Chondrocyte (in vitro differentiated cells): Measurements from ENCODE around the gene KIAA1549. TPM values are rescaled to one million over a fixed set of nuclear protein-coding genes. Genes with fewer than 3 reads are reported as not detected.

Source experiments
- DNase-seq: peaks from one replicate; pipeline ENCODE4 v3.0.0; 2021; ENCODE audit warnings: mixed read lengths, low spot score
- H3K27ac Mint-ChIP-seq: one replicate; pipeline ENCODE4 v1.8.0; 2021; ENCODE audit warnings: mild to moderate bottlenecking, moderate library complexity, mixed read lengths; ENCODE audit not compliant: unreplicated experiment
- H3K27me3 Mint-ChIP-seq: 2 replicates; pipeline ENCODE4 v1.8.0; 2021; ENCODE audit warnings: low read depth, mixed read lengths
- H3K36me3 Mint-ChIP-seq: 2 replicates; pipeline ENCODE4 v1.8.0; 2021; ENCODE audit warnings: low read depth, mixed read lengths
- H3K4me1 Mint-ChIP-seq: 2 replicates; pipeline ENCODE4 v1.8.0; 2021; ENCODE audit warnings: low read depth, mild to moderate bottlenecking, mixed read lengths
- H3K4me3 Mint-ChIP-seq: one replicate; pipeline ENCODE4 v1.8.0; 2021; ENCODE audit warnings: mild to moderate bottlenecking, moderate library complexity, mixed read lengths; ENCODE audit not compliant: unreplicated experiment
- H3K9me3 Mint-ChIP-seq: 2 replicates; pipeline ENCODE4 v1.8.0; 2021; ENCODE audit warnings: low read depth, mixed read lengths
- CTCF ChIP-seq: fragments of 200-600 bp; sonication (generic); IDR thresholded peaks from 2 replicates; pipeline ENCODE4 v1.5.0; 2021; ENCODE audit warnings: antibody characterized with exemption, mild to moderate bottlenecking, moderate library complexity
- total RNA-seq: library from RNA; stranded (reverse); gene quantifications from 3 replicates; pipeline ENCODE4 v1.2.1, GENCODE V29; 2021

Gene KIAA1549
- total RNA-seq, 1 donor from 2014 or later, result 9.2 TPM

DNA sequence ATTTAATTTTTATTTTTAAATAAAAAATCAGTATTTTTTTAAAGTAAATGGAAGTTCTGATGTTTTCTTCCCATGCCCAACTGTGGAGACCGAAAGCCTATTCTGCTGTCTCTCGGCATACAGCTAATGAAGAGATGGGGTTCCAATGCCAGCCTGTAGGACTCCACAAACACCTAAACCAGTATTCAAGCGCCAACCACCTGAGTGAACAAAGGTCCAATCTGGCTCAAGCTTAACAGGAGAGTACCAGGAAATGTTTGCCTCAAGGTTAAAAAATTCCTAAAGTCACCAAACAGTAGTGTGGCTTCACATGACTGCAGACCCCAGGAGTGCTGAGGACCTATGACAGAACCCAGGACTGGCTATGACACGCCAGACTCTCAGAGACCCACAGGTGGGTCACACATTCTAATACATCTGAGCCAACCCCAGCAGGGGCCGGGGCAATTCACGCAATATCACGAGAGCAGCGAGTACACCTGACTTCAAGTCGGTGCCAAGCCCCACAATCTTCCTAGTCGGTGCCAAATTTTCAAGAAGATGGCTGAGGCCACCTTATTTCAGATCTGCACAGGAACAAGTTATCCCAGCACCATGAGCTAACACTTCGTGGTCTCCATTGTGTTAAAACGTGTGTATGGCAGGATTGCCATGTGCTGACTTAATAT is 31.6 kb downstream of the KIAA1549 start:
- Mint-ChIP-seq H3K27me3 (no peaks in the 10 kb centered on the region), H3K4me3 (no peak overlapping the region), H3K9me3 (no peaks in the 10 kb centered on the region), H3K27ac (no peak overlapping the region), H3K4me1 (no peaks in the 10 kb centered on the region), H3K36me3 (no peaks in the 10 kb centered on the region)
- no peak for TF ChIP-seq CTCF
- no peak for DNase-seq

DNA sequence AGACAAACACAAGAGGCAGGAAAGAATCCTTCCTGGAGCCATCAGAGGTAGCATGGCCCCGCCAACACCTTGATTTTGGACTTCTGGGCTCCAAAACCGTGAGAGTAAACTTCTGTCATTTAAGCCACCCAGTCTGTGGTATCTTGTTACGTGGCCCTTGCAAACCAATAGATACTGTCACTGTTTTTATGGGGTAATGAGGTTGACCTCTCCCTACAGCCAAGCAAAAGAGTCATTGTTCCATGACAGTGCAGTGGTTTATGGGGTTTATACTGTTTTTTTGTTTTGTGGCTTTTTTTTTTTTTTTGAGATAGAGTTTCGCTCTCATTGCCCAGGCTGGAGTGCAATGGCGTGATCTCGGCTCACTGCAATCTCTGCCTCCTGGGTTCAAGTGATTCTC is 32.8 kb downstream of the KIAA1549 start:
- H3K27ac Mint-ChIP-seq, result no peak overlapping the region
- no peak for DNase-seq
- no peak for TF ChIP-seq CTCF
- no peaks in the 10 kb centered on the region for H3K36me3 Mint-ChIP-seq
- no peaks in the 10 kb centered on the region for H3K4me1 Mint-ChIP-seq
- no peaks in the 10 kb centered on the region for H3K9me3 Mint-ChIP-seq
- no peaks in the 10 kb centered on the region for H3K27me3 Mint-ChIP-seq
- no peak overlapping the region for H3K4me3 Mint-ChIP-seq

DNA sequence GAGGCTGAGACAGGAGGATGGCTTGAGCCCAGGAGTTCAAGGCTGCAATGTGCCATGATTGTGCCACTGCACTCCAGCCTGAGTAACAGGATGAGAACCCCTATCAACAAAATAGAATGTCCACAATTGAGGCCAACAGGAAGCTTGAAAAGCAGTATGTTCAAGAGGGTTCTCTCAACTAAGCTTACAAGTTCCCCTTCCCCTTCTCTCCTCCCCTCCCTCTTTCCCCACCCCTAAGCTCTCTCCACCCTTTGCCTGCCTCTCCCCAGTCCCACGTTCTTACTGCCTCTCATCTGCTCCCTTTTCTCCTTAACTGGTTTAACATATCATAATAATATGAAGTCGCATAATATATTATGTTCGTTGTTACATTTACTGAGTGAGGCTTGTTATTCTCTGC is 35.4 kb downstream of the KIAA1549 start:
- Mint-ChIP-seq H3K4me3 (no peak overlapping the region), H3K36me3 (no peaks in the 10 kb centered on the region), H3K9me3 (no peaks in the 10 kb centered on the region), H3K4me1 (peaks cover 6% of the 10 kb centered on the region), H3K27me3 (no peaks in the 10 kb centered on the region), H3K27ac (no peak overlapping the region)
- TF ChIP-seq CTCF, result no peak
- no peak for DNase-seq

DNA sequence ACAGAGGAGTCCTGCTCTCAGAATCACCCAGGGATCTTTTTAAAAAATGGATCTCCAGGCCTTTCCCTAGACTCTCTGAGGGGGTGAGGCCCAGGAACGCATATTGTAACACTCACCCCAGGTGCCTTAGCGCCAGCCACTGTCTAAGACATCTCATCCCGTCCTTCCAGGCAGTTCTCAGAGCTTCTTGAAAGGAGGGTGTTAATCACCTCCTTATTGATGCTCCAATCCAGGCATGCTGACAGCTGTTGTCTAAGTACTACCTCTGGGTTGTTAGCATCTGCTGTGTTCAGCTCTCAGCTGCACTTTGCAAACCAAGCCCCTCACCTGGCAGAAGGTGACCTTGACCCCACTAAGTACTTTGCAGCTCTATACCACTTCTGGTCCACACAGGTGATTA is 36.0 kb downstream of the KIAA1549 start:
- Mint-ChIP-seq H3K9me3 (no peaks in the 10 kb centered on the region), H3K4me1 (peaks cover 6% of the 10 kb centered on the region), H3K27ac (no peak overlapping the region), H3K4me3 (no peak overlapping the region), H3K27me3 (no peaks in the 10 kb centered on the region), H3K36me3 (no peaks in the 10 kb centered on the region)
- TF ChIP-seq CTCF, result no peak
- DNase-seq, result no peak

DNA sequence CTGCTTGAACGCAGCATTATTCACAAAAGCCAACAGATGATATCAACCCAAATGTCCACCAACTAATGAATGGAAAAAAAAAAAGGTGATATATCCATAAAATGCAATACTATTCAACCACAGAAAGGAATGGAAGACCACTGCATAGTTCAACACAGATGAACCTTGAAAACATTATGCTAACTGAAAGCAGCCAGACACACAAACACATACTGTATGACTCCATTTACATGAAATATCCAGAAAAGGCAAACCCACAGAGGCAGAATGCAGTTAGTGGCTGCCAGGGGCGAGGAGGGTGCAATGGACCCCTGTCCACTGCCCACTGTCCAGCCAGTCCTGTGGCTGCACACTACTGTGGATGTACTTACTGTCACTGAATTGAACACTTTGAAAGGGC is 36.6 kb downstream of the KIAA1549 start:
- no peaks in the 10 kb centered on the region for H3K36me3 Mint-ChIP-seq
- peaks cover 6% of the 10 kb centered on the region for H3K4me1 Mint-ChIP-seq
- no peak overlapping the region for H3K4me3 Mint-ChIP-seq
- H3K27me3 Mint-ChIP-seq, result no peaks in the 10 kb centered on the region
- no peak for TF ChIP-seq CTCF
- no peak overlapping the region for H3K27ac Mint-ChIP-seq
- H3K9me3 Mint-ChIP-seq, result no peaks in the 10 kb centered on the region
- no peak for DNase-seq
